GM12872 (cell line): Measurements from ENCODE around the gene CALM3.

ENCODE experiments used
- CTCF ChIP-seq: IDR thresholded peaks from 3 replicates; pipeline ENCODE4 v1.5.1; 2011; ENCODE audit warnings: low read depth, mild to moderate bottlenecking, low read length, moderate library complexity; ENCODE audit not compliant: insufficient read depth

The CALM3 gene

GRCh38 chr19:46607448-46607841 lies 6.3 kb downstream of the CALM3 start:
- no peak for TF ChIP-seq CTCF

- no peak for TF ChIP-seq CTCF
These were observed 7.0 kb downstream of the CALM3 start for GRCh38 chr19:46608178-46608577.

GRCh38 chr19:46608581-46609345 lies 7.6 kb downstream of the CALM3 start:
- no peak for TF ChIP-seq CTCF

GRCh38 chr19:46609511-46610412 lies 8.6 kb downstream of the CALM3 start:
- no peak for TF ChIP-seq CTCF

GRCh38 chr19:46610413-46610775 lies 9.3 kb downstream of the CALM3 start:
- TF ChIP-seq CTCF, result no peak

GRCh38 chr19:46610851-46611770 lies 10.0 kb downstream of the CALM3 start:
- TF ChIP-seq CTCF, result peak; percentile 2; the same call in 1 of the 3 replicates
